HG03103 (cell line): ENCODE measurements around the gene C20orf96.
"Not testable (repeated sequence)": the region's sequence is repeated elsewhere in the genome, so short reads cannot be mapped to it uniquely, and the experiment has no call there.

ENCODE experiments used
- ATAC-seq: cut with Tn5 transposase; IDR thresholded peaks from one replicate; pipeline ENCODE4 v1.9.1; 2021; ENCODE audit warnings: low read depth; ENCODE audit not compliant: unreplicated experiment

The C20orf96 gene

GRCh38 chr20:286508-286907, 4.0 kb downstream of the C20orf96 start:
- no peak for ATAC-seq

DNA sequence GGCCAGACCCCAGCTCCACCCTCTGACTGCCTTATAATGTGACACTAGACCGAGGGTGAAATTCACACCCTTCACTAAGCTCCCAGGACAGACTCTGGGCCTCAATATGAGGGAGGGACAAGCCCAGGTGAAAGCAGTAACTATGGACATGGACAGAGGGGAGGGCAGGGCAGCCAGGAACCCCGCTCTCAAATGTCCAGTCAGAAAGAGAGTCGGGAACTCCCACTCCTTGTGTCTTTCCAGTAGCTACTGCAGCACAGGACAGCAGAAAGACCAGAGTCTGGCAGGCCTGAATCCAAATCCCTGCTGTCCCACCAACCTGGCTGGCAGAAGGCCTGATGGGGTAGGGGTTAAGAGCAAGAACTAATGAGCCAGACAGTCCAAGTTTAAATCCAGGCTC, 6.4 kb downstream of the C20orf96 start:
- no peak for ATAC-seq

- no peak for ATAC-seq
Measured at GRCh38 chr20:278607-279571, 11.7 kb downstream of the C20orf96 start.

DNA sequence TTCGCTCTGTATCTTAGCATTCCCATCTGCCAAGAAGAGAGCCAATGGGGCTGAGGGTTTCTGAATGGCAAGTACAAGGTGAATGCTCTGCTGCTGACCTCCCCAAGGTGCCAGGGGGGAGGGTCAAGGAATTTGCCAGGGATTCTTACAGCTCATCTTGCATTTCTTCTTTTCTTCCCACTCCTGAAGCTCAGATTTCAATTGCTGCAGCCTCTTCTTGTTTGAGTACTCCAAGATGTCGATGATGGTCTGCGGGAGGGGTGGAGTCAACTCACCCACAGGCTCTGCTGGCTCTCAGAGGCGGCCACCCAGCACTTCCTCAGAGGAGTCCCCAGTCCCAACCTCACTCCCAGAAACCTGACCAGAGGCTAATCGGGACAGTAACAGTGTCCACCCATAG, 12.4 kb downstream of the C20orf96 start:
- no peak for ATAC-seq

GRCh38 chr20:277496-277781, 13.1 kb downstream of the C20orf96 start:
- no peak for ATAC-seq

DNA sequence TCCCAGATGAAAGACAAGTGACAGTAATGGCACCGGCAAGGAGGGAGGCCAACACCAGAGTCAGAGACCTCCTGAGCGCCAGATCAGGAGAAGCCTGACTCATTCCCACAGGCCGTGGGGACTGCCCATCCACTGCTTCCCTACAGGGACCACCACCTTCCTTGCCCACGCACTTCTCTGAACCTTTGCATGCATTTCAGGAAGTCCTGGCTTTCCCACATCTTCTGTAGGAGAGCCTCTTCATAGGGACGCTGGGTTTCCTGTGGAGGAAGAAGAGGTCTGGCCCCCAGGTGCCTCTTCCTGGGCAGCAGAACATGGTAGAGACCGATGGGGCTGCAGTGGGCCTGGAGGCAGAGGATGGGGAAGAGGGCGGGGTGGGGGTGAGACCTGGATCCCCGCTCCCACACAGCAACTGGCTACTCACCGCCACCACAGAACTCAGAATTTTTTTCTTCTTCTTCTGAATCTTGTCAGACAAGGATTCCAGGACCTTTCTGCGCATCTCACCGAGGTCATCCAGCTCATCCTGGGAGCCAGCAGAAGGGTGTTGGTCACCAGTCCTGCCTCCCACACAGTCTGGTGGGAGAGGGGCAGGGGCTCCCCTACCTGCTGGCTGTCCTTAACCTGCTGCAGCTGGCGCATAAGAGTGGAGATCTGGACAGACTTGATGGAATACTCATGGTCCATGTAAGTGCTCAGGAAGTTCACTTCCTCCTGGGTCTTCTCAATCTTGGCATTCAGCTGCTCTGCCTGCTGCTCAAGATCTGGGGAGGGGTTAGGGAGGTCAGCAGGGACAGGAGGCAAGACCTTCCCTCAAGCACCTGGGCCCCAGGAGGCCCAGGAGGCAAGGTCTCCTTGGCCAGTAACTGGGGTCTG, 13.7 kb downstream of the C20orf96 start:
- ATAC-seq, result no peak

GRCh38 chr20:275791-276190, 14.8 kb downstream of the C20orf96 start:
- no peak for ATAC-seq

DNA sequence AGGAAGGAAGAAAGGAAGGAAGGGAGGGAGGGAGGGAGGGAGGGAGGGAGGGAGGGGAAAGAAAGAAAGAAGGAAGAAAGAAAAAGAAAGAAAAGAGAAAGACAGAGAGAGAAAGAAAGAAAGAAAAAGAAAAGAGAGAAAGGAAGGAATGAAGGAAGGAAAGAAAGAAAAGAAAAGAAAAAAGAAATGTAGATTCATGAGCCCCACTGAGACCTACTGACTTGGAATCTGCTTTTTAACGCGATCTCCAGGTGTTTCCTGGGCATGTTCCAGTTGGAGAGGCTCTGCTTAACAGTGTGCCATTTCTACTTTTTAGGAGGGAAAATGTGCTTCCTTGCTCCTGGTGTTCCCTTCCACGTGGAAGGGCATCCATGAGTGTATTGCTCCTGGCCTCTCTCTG, 16.7 kb downstream of the C20orf96 start:
- no peak for ATAC-seq

GRCh38 chr20:272718-273117, 17.8 kb downstream of the C20orf96 start:
- ATAC-seq, result no peak

DNA sequence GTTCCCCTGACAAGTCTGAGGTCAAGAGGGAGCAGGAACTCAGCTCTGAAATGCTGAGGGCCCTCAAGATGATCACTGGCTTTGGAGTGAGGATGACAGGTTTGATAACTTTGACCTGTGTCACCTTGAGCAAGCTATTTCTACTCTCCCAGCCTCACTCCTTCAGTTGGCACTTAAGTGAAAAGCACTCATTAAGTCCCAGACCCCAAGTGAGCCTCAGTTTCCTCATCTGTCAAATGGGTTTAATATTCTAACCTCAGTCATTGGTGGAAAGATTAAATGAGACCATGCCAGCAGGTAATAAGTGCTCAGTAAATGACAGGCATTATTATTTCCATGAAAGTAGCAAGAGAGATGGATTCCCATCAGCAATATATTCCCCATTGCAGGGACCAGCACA, 19.0 kb downstream of the C20orf96 start:
- ATAC-seq, result no peak

DNA sequence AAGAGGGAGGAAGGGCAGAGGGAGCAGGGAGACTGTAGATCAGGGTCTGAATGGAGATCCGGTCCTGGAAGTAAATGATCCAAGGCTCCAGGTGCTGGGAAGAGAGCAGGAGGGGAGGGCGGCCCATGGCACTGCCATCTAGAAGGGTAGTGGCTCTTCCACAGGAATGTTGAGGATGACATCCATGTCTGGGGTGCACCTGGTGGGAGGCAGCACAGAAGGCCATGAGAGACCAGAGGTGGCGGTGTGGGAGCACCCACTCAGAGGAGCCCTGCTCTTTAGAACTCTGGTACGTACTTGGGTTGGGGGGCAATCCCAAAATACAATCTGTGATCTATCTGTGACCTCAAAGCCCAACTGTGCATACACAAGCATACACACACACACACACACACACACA, 19.5 kb downstream of the C20orf96 start:
- no peak for ATAC-seq

DNA sequence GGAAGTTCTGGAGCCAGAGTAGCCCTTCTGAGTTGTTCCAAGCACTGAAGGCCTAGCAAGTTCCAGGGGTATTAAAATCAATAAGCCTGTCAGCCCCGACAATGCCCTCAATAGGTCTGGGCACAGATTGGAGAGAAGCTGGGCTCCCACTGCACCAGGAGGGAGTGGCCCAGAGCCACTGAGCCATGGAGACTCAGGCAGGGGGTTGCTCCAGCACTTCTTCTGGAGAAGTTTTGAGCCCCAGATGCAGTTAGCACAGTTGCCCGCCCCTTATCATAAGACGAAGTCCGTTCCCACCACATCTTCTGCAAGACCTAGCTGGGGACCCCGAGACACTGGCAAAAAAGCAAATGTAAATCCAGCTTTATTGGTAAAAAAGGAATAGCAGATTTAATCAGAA, 20.0 kb downstream of the C20orf96 start:
- ATAC-seq, result no peak

DNA sequence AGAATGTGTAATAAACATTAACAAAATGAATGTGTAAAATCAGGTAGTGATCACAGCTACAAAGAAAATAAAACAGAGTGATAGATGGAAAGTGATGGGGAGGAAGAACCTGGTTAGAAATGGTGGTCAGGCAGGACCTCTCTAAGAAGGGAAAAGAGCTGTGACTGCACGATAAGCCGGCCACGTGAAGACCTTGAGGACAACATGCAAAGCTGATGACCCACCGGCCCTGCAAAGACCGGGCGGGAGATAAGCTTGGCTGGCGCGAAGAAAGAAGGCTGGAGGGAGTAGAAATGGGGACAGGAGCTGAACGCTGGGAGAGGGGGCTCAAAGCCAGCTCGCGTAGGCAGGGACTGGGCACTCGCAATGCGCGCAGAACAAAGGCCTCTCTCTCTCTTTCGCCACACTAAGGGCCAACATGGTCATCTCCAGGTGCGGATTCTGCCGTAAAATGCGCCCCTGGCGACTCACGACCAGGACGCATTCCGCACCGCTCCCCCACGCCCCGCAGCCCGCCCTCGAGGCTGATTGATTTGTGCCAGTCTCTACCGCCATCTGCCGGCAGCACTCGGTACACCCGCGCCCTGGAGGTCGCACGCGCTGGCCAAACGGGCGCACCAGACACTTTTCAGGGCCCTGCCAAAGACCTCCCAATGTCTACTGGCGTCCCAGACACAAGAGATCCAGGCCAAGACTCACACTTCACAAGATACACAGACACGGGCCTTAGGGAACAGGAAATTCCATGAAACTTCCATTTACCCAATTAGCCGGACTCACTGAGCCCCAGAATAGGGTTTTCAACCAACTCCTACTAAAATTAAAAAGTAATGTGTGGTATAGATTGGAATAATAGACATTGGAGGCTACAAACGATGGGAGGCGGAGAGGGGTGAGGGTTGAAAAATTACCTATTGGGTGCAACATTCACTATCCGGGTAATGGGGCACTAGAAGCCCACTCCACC, 23.7 kb downstream of the C20orf96 start:
- ATAC-seq, result peak; percentile 78

DNA sequence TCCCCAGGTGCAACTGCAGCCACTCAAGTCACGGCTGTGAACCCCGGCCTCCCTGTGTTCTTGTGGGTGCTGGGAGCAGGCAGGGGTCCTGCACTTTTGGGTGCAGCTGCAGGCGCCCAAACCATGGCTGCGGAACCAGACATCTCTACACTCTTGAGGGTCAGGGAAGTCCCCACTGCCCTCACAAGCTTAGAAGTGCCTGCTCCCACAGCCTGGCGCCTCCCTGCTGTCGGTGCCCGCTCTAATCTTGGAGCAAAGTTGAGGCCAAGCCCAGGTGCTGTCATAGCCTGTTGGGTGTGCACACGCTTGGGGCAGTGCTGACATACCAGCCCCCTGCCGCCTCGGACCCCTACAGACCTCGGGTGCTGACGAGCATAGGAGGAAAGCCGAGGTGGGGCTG, 26.8 kb downstream of the C20orf96 start:
- ATAC-seq, result no peak

DNA sequence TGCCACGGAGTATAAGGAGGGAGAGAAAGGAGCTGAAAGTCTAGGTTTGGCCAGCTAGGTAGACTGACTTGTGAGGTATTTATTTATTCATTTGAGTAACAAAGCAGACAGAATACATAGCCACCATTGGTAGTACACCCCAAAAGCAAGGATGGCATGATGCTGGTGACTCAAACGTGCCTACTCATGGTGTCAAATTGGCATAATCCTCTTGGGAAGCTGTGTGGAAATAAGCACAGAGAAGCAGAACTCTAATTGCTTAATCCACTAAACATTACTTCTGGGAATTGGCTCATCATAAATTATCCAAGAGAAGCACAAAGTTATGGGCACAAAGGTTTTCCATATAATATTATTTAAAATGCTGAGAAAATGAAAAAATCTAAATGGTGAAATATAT, 30.6 kb downstream of the C20orf96 start:
- no peak for ATAC-seq

DNA sequence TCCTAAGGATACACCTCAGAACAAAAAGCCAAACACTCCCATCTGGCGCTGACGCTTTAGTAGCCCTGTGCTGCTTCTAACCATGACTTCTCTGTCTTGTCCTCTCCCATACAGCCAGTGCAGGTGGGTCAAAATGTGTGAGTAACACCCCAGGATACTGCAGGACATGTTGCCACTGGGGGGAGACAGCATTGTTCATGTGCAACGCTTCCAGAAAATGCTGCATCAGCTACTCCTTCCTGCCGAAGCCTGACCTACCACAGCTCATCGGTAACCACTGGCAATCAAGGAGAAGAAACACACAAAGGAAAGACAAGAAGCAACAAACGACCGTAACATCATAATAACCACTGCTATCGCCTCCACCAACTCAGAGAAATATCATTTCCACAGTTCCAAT, 31.6 kb downstream of the C20orf96 start:
- no peak for ATAC-seq

DNA sequence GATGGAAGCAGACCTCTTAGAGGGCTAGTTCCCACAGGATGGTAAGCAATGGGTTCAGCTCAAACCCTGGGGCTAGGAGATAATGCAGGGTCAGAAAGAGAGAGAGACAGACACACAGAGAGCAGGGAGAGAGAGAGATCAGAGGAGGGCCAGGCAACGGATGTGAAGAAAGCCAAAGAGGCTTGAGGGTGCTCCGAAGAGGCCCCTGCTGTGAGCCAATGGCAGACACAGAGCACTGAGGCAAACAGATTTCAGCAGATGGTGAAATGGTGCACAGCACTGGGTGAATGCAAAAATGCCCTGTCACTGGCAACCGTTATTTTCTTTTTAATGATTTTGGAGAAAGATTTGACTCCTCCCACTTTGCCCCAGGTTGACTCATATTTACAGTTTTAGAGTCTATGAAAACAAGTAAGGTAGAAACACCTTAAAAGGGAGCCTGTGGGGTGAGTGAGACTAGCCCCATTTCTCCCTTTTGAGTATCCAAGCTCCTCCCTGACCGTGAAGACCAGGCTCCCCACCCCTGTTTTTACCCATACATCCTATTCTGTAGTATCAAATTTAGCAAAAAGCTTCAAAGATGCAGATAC, 32.2 kb downstream of the C20orf96 start:
- no peak for ATAC-seq

DNA sequence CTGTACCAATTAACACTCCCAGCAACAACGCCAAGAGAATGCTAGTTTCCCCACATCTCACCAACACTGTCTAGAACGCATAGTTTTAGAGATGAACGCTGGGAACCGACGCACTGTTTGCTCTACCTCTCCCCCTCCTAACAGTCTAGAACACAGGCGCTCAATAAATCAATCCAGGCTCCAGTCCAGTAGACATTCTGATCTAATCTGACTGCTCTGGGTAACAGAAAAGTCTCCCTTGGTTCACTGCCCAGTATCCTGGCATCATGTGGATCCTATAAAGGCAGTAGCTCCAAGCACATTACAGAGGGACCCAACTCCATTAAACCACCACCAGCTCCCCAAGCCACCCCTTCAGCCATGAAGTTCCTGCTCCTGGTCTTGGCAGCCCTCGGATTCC, 33.1 kb downstream of the C20orf96 start, which contains the start of gene DEFB132:
TSS of gene DEFB132 (plus strand) at position 306 of the 400 bp plus-strand sequence. CDS start at position 361, 55 bp downstream.
- no peak for ATAC-seq

DNA sequence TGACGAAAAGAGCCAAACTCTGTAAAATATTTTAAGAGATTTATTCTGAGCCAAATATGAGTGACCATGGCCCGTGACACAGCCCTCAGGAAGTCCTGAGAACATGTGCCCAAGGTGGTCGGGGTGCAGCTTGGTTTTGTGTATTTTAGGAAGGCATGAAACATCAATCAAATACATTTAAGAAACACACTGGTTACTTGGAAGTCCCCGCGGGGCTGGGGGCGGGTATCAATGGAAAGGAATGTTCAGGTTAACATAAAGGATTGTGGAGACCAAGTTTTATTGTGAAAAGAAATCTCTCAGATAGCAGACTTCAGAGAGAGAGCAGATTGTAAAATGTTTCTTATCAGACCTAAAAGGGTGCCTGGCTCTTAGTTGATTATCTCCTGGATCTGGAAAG, 37.1 kb downstream of the C20orf96 start:
- ATAC-seq, result not testable (repeated sequence)

GRCh38 chr20:252801-253200, 37.7 kb downstream of the C20orf96 start:
- no peak for ATAC-seq
